ENCODE measurements around the gene OXNAD1. TPM values are rescaled to one million over a fixed set of nuclear protein-coding genes. Genes with fewer than 3 reads are reported as not detected.

The OXNAD1 gene
- total RNA-seq, 1 experiment from 2014 or later = 23.7 TPM

GRCh38 chr3:16241225-16241624 is 23.8 kb upstream of the OXNAD1 start:
- DNase-seq = no peak
- no peaks in the 10 kb centered on the region for H3K79me1 ChIP-seq (ENCODE audit: insufficient read depth, low read depth, low read length, poor library complexity, severe bottlenecking)
- no peak overlapping the region for H4K8ac ChIP-seq (replicated peaks; ENCODE audit: insufficient read length, low read depth, low read length)
- H4K91ac ChIP-seq (ENCODE audit: insufficient read length, low read depth, low read length) = no peak overlapping the region
- no peak overlapping the region for H3K23ac ChIP-seq (ENCODE audit: insufficient read length, low read depth, low read length)
- WGBS (ENCODE audit: extremely low coverage, insufficient read length, low lambda C conversion rate) = no CpG with 5 or more reads among the region's 5 CpGs
- Mint-ChIP-seq H3K4me1 (no peaks in the 10 kb centered on the region), H3K36me3 (ENCODE audit: insufficient read depth in 1 of 3, low read depth in 3 of 3) (no peaks in the 10 kb centered on the region), H3K4me3 (no peak overlapping the region), H3K27me3 (ENCODE audit: low read depth) (peaks cover 4% of the 10 kb centered on the region), H3K27ac (no peak overlapping the region), H3K9me3 (no peaks in the 10 kb centered on the region)
- H4K20me1 ChIP-seq (ENCODE audit: control insufficient read depth, insufficient read depth, insufficient read length) = no peaks in the 10 kb centered on the region
- H2AK5ac ChIP-seq (ENCODE audit: insufficient read length, low read length) = no peak overlapping the region
- H2BK5ac ChIP-seq (ENCODE audit: insufficient read length, low read length) = no peak overlapping the region
- H2AFZ ChIP-seq (ENCODE audit: low read length) = no peak overlapping the region
- H3K23me2 ChIP-seq (ENCODE audit: insufficient read length, low read depth, low read length, poor library complexity, severe bottlenecking) = no peaks in the 10 kb centered on the region
- no peak overlapping the region for H3K14ac ChIP-seq (ENCODE audit: insufficient read depth, low read length)
- H4K5ac ChIP-seq (ENCODE audit: insufficient read length, low read depth, low read length) = no peak overlapping the region
- no peaks in the 10 kb centered on the region for H3K27me3 ChIP-seq (ENCODE audit: insufficient read depth, low read length)
- H3K9ac ChIP-seq (ENCODE audit: extremely low read depth, insufficient read length, low read length) = no peak overlapping the region
- no peak overlapping the region for H2BK12ac ChIP-seq (ENCODE audit: insufficient read length, low read depth, low read length)
- TF ChIP-seq CTCF (conservative IDR thresholded peaks at IDR 0.05) = no peak
- no peak overlapping the region for H2BK15ac ChIP-seq (ENCODE audit: low read depth, low read length)
- no peak overlapping the region for H3K4ac ChIP-seq (ENCODE audit: low read depth, low read length)
- H3T11ph ChIP-seq (ENCODE audit: low read length) = no peak overlapping the region
- H3K4me1 ChIP-seq (ENCODE audit: insufficient read depth, low read length) = no peaks in the 10 kb centered on the region
- no peak overlapping the region for H3K56ac ChIP-seq (ENCODE audit: insufficient read length, low read depth, low read length)
- H3K9me3 ChIP-seq (ENCODE audit: control insufficient read depth, low read depth, low read length) = no peaks in the 10 kb centered on the region
- no peak overlapping the region for H3K27ac ChIP-seq (ENCODE audit: insufficient read length, low read depth, low read length)
- no peak overlapping the region for H3K4me2 ChIP-seq (ENCODE audit: insufficient read depth, insufficient read length, low read length)
- no peak overlapping the region for H2BK120ac ChIP-seq (ENCODE audit: low read depth, low read length, poor library complexity, severe bottlenecking)
- H3K18ac ChIP-seq (ENCODE audit: insufficient read length, low read depth, low read length) = no peak overlapping the region
- H2BK20ac ChIP-seq (ENCODE audit: low read depth, low read length, poor library complexity, severe bottlenecking) = no peak overlapping the region
- H3K79me2 ChIP-seq (ENCODE audit: insufficient read depth, low read length) = 0 out of 2 replicates have a peak, but pooled peaks cover 2% of the 10 kb centered on the region
